Stimulated activated CD8-positive, alpha-beta memory T cell treated with anti-CD3 and anti-CD28 coated beads, Interleukin-4, amount 100 ng/mL, for 48 hours (primary cell): ENCODE results near the gene GGA3.

ENCODE experiments used
- DNase-seq: peaks from one replicate; pipeline ENCODE4 v3.0.0-alpha.2; 2020

The GGA3 gene

DNA sequence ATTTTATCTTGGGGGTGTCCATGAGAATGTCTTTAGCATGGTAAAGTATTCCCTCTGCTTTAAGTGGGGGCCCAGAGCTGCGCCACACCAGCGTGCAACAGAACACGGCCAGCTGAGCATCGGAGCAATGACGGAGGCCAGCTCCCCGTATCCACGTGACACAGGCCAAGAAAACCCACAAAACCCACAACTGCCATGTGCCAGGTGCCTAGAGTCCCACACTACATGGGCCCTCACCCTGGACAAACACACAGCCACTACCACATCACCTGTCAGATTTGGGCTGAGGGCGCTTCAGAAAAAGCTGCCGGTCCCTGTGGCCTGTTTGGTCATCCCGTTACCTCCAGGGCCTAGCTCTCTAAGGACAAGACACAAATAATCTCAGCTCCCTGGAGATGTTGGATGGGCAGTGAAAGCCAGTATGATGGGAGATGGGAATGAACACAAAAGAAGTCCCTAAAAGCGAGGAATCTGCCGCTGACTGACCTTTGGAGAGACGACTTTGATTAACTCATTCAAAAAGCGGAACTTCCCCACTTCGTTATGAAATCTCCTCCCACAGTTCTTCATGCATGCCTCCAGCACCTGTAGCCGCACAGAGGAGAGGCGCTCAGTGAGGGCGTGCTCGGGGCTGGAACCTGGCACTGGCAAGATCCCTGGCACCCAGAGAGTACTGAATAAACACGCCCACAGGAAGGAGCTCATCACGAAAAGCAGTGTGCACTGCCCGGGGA, 17.1 kb downstream of the GGA3 start:
- DNase-seq = no peak

DNA sequence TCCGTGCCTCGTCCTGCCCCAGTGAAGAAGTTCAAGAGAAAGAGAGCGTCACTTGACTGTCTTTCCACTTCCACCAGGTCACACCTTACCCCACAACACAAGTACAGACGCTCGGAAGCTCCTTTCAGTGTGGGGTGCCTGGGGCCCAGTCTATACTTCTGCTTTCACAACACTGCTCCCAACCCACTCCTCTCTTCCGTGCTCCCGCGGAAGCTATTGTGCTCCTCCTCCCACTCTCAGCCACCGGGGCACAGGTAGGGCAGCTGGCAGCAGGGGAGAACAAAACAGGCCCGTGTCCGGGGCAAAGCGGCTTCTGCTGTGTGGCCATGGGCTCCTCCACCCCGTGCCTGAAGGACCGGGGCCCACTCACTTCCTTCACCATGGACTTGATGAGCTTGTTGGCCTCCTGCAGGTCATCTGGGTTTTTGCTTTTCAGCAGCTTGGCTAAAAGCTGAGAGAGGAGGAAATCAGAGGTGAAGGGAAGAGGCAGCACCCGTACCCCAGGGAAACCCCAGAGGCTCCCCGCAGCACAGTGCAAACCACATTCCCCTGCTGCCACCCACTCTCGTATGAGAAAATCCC, 18.9 kb downstream of the GGA3 start:
- no peak for DNase-seq

DNA sequence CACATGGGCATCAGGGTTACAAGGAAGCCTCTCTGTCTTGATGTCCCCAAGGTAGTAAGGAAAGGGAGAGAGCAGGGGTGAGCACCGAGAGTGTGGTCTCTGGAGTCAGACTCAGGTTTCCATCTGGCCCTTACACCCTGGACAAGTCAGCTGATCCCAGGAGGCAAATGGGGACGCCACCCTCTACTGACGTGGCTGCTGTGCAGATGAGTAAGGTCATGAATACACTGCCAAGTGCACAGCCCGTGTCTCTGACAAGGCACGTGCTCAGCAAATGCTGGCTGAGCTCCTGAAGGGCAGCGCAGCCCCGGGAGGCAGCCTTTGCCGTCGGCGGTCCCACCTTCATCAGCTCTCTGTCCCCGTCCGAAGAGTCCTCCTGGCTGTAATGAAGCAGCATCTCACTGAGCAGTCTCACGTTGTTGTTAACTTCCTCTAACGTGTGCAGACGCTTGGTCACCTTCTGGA, 19.4 kb downstream of the GGA3 start:
- no peak for DNase-seq

DNA sequence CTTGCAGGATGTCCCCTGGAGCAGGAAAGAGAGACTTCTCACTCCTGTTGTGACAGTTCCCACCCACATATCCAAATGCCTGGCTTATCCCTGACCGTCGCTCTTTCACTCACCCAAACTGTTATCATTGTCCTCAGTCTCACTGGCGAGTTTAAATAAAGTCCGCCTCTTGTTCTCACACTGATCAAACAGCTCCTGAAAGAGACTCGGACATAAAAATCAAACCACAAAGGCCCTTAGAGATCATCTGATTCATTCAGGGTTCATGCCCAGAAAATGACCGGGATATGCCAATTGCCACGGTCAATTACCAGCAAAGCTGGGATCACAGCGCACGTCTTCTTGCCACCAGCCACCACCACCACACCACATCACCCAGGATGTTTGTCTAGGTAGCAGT, 19.9 kb downstream of the GGA3 start:
- no peak for DNase-seq

DNA sequence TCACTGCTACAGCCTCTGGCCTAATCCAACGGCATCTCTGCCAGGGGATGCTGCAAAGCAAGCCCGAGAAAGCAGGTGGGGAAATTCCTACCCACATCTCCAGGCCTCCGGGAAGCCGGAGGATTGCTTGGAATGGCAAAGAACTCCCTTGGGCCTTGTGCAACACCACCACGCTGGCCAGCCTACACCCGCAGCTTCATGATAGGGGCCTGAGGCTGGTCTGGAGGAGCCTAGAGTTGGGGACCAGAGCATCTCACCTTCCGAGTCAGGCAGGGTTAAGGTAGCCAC, 20.3 kb downstream of the GGA3 start:
- no peak for DNase-seq

DNA sequence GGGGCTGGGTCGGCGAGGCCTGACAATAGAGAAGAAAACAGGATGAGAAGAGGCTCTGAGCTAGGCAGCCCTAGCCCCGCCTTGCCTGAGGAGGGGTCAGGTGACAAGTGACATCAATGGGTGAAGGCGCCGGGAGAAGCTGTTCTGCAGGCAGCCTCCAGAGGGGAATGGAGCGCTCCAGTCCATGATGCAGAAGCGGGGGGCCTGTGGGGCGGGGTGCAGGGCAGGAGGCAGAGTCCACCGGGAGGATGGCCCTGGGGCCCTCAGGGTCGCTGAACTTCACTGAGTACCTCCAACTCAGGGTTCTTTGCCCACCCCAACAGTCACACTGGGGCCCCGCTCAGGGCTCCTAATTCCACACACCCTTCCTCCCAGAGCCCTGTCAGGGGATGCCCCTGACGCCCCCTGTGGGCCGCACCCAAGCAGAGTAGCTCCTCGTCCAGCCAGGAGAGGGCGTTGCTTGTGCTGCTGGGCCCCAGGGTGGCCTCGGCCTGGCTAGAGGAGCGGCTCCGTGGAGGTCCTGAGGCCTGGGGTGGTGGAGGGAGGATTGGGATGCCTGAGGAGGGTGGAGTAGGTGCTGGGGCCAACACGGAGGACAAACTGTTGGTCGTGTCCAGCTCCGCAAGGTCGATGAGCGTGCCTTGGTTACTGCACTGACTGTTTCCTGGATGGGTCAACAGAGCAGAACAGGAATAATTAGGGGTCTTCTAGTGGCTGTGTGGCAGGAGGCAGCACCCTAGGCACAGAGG, 20.8 kb downstream of the GGA3 start:
- peak; percentile 73 for DNase-seq

DNA sequence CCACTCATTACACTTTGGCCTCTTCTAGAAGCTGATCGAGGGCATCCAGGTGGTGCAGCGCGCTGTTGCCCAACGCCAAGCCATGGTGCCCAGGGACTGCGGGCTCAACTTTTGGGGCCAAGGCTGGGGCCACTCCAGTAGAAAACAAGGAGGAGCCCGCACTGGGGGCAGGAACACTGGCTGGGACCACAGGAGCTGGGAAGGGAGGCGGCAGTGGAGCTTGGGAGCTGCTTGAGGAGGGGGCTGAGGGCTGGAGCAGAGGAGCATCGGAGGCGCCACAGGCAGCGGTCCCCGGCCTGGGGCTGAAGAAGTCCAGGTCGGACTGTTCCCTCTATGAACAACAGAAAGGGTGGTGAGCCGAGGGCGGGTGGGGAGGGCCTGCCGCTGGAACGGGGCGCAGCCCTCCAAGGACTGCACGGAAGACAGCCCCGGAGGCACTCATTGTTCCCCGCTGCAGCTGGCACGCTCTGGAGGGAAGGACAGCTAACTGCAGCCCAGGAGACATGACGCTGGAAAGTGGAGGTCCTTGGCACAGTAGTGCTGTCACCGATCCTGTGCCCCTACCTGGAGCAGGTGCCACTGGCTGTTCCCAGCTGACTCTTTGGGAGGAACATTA, 21.5 kb downstream of the GGA3 start:
- no peak for DNase-seq

DNA sequence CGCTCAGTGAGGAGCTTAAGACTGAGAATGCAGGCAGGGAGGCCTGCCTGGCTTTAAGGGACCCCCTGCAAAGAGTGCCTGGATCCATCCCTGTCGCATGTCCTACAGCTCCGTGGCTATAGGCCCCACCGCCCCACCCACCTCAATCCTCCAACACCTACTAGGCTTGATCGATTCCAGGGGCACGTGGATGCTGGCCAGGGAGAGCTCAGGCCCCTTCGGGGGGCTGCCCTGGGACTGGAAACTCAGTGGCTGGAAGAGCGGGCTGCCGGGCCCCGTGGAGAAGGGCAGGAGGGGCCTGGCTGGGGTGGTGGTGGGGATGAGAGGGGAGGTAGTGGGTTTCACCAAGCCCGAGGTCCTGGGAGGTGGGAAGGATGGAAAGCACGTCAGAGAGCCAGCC, 22.2 kb downstream of the GGA3 start:
- no peak for DNase-seq

DNA sequence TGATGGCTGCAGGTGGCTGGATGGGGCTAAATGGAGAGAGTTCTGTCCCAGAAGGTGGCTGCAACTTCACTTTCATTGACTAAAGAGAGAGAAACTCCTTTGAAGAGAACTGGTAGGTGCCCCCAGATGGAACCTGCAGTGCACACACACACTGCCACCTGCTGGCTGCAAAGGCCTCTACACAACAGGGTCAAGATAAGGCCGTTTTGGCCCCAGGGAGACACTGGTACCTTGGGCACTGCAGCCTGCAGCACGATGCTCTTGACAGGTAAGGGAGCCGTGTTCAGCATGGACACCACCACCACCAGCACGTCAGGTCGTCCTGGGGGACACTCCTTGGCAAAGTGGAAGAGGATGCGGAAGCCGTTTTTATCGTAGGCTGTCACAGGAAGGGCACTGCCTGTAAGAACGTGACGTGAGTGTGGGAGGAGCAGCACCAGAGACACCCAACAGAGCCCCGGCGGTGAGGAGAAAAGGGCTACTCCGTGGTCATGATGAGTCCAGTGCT, 22.7 kb downstream of the GGA3 start:
- DNase-seq = peak; percentile 71

DNA sequence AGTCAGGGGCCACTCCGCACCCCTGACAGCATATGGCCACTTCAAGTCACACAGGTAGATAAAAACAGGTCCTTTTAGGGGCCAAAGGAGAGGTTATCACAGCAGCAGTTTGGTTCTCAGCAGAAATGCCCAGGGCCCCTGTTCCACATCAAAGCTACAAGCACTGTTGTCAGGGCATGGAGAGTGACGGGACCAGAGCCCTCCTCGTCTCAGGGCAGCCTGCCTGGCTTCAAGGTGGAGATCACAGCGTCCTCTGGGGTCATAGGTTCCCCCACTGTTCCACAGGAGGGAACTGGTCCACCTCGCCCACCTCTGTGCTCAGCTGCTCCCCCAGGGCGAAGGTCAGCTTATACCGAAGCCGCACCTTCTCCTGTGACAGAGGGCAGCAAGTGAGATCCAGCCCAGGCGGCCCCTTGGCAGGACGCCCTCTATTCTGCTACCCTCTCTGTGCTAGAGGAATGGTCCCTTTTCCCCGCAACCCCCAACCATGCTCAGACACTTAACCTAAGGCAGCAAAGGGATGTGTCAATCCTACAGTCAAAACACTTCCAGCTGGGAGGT, 23.3 kb downstream of the GGA3 start:
- DNase-seq = no peak

DNA sequence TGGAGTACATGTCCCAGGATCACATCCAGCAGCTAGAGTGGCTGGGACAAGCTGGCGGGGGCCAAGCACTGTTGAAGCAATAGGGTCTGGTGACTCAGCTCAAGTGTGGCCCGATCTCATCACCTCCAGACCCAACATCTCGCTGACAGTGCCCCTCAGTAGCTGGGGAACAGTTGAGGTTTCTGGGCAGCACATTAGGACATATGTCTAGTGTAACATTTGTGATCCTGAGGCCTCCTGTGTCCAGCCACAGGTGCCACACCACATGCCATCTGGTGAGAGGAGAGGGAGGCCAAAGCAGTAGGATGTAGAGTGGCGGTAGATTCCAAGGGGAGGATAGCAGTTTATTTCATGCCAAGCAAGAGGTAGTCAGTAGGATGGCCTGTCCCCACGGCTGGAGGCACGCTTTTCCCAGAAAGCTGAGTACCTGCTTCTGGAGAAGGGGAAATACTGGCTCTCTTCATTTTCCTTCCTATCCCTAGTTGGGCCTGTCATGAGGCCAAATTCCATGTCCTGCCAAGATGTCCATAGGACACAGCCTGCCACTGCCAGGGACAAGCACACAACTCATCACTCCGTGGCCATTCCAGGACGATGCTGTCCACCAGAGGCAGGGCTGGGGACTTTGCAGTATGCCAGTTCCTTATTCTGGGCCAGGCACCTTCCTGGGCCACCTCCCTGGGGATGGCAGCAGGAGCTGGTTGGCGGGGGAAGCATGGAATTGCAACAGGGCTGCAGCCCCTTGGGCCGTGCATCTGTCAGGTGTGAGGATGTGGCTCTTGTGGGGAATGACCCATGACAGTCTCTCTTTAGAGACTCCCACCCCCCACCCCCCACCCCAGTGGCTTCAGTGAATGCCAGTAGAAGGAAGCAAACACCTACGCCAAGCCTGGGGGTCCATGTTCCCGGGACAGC, 24.0 kb downstream of the GGA3 start:
- no peak for DNase-seq

DNA sequence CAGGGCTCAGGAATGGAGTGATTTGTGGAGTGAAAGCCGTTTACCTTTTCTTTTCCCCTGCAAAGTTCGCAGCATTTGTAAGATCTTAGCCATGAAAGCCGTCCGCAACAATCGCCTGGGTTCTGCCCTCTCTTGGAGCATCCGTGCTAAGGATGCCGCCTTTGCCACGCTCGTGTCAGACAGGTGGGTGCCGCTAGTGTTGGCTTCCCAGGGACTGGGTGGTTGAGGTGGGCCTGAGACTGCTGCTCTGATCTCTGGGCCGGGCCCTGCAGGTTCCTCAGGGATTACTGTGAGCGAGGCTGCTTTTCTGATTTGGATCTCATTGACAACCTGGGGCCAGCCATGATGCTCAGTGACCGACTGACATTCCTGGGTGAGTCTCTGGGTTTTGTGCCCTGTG, 28.6 kb downstream of the GGA3 start:
- no peak for DNase-seq

DNA sequence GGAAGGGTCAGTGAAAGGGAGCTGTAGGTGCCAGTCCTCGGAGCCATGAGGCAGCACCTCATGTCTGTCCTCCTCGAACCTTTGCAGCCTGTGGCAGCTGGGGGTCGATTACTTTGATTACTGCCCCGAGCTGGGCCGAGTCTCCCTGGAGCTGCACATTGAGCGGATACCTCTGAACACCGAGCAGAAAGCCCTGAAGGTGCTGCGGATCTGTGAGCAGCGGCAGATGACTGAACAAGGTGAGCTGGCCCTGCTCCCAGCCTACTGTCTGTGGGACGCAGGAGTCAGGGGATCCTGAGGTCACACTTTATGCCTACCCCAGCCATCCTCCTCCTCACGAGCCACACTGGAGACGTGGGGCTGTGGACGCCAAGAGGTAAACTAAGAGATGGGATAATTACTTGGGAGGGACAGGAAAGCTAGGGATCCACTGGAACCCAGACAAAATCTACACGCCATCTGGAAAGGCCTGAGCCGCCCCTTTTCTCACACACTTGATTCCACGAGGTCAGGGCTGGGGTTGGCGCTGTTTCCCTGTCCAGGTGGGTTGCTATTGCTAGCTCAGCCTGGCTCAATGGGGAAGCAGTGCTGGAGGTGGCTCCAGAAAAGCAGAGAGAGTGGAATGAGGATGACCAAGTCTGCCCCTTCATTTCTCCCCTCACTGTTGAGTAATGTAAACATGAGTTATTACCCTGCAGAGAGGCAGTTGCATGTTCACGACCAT, 29.5 kb downstream of the GGA3 start:
- DNase-seq = no peak

DNA sequence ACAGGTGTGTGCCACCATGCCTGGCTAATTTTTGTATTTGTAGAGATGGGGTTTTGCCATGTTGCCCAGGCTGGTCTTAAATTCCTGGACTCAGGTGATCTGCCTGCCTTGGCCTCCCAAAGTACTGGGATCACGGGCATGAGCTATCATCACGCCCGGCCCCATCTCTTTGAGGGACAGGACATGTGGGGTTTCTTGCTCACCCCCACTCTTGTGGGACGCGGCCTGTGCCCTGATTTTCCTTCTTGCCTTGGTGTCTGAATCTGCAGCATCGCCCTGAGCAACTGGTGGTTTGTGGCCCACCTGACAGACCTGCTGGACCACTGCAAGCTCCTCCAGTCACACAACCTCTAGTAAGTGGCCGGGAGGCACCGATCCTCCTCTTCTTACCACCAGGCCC, 30.3 kb downstream of the GGA3 start:
- no peak for DNase-seq

DNA sequence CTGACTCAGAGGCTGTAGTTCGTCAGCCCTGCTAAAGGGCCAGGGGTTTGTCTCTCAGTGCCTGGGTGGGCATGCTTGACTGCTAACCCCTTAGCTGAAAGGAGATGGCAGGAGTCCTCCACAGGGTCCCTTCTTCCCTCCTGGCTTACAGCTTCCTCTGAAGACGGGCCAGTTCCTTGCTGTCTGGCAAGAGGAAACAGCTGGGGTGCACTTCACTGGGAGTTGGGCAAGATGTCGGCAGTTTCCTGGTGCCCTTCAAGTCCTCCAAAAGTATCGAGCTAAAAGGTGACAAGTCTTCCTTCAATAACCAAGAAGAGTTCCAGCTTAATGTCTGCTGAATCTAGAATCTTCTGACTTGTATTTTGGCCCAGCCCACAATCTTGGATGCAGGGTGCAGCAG, 32.6 kb downstream of the GGA3 start:
- no peak for DNase-seq

DNA sequence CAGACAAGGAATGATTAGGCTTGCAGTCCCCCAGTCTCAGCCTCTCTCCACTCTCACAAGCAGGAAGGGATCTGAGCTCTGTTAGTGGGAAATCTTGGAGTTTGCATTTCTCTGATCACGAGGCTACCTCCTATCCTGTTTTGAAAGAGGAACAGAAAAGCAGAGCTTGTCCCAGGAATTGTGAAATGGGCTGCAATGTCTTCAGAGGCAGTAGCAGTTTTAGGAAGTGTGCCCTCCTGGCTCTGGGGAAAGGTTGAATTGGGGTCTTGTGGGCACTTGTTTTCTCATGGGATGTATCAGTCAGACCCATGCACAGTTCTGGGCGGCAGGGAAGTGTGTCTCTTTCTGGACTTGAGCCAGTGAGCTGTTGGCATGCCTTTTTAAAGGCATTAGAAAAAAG, 33.1 kb downstream of the GGA3 start:
- DNase-seq = no peak

DNA sequence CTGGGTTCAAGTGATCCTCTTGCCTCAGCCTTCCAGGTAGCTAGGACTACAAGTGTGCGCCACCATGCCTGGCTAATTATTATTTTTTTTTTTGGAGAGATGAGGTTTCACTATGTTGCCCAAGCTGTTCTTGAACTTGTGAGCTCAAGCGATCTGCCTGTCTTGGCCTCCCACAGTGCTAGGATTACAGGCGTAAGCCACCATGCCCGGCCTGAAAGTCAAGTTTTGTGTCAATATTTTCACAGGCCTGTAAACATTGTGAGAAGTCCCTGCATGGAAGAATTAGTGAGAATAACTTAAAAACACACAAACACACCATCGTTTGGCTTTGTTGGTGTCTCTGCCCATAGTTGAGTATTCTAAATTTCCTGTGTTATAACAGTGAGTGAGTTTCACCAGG, 33.7 kb downstream of the GGA3 start:
- no peak for DNase-seq

DNA sequence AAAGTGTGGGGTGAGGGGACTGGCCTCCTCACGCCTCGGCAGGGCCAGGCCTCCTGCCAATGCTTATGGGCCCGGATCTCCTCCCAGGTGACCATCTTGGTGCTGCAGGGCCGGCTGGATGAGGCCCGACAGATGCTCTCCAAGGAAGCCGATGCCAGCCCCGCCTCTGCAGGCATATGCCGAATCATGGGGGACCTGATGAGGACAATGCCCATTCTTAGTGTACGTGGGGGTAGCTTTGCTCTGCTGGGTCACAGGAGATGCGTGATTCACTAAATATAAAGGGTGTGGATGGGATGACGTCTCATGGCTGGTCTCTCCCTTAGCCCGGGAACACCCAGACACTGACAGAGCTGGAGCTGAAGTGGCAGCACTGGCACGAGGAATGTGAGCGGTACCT, 36.4 kb downstream of the GGA3 start:
- DNase-seq = no peak

DNA sequence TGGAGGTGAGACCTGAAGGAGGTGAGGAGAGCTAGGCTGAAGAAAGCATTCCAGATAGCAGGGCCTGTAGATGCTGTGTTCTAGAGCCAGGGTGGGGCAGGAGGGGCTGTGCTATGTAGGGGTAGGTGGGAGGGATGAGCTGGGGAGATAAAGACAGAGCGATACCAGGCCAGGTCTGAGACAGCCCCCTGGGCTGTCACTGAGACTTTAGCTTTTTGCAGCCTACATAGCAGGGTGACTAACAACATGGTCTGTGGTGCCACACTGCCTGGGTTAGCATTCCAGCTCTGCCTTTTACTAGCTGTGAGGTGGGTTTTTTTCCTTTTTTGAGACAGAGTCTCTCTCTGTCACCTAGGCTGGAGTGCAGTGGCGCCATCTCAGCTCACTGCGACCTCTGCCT, 41.6 kb downstream of the GGA3 start:
- DNase-seq = no peak

DNA sequence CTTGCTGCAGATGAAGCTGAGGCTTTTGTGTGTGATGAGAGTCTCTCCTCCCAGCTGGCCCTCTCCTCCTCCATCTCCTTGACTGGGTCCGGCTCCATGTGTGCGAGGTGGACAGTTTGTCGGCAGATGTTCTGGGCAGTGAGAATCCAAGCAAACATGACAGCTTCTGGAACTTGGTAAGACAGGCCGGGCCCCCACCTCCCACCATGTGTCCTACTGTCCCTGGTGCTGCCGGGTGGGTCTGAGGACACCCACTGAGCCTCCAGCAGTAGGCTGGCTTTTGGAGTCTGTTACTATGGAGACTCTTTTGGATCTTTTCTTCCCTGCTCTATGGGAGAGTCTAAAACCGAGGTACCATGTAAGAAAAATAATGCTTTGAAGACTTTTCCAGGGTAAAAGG, 43.3 kb downstream of the GGA3 start:
- no peak for DNase-seq

DNA sequence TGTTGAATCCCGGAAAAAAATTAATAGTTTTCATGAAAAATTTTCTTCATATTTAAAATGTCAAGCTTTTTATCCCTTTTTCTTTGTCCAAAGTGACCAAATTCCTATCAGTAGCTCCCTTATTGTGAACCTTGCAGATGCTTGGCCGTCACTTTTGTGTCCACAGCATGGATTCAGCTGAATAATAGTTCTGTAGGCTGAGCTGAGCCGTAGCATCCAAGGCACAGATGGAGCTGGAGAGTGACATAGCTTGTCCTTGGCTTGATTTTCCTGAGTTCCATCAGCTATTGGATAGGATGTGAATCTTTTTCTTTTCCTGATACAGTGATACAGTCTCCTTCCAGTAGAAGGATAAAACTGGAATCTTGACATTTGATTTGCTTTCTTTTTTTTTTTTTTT, 52.3 kb downstream of the GGA3 start:
- DNase-seq = no peak

DNA sequence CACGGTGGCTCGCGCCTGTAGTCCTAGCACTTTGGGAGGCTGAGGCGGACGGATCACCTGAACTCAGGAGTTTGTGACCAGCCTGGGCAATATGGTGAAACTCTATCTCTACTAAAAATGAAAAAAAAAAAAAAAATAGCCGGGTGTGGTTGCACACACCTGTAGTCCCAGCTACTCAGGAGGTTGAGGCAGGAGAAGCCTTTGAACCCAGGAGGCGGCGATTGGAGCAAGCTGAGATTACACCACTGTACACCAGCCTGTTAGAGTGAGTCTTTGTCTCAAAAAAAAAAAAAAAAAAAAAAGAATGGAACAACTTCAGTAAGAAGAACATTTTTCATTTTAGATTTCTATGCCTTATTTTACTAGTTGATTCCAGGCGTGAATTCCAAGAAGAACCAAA, 53.2 kb downstream of the GGA3 start:
- no peak for DNase-seq
